Mucosa of descending colon (tissue), 3 donors: ENCODE measurements around the gene ORAI3. TPM values are rescaled to one million over a fixed set of nuclear protein-coding genes. Genes with fewer than 3 reads are reported as not detected.

Experiments used
- ATAC-seq: fragments of 200-7000 bp; cut with Tn5 transposase; one replicate; pipeline ENCODE4 v1.9.1; 2020; ENCODE audit warnings: mild to moderate bottlenecking, moderate library complexity
- DNase-seq, 3 donors: peaks; one replicate each; pipeline ENCODE4 v3.0.0-alpha.2; 2020
- H3K36me3 ChIP-seq: fragments of 200-600 bp; one replicate; pipeline ENCODE4 v1.8.0; 2021; ENCODE audit warnings: low read depth, mild to moderate bottlenecking
- H3K4me1 ChIP-seq: fragments of 200-600 bp; one replicate; pipeline ENCODE4 v1.8.0; 2021; ENCODE audit warnings: low read depth, mild to moderate bottlenecking
- H3K4me3 ChIP-seq: fragments of 200-600 bp; one replicate; pipeline ENCODE4 v1.8.0; 2021; ENCODE audit warnings: mild to moderate bottlenecking
- H3K9me3 ChIP-seq: fragments of 200-600 bp; one replicate; pipeline ENCODE4 v1.8.0; 2021; ENCODE audit warnings: mild to moderate bottlenecking
- intact Hi-C, 2 donors: fragments of 100-400 bp; cut with DNase I in 1 of 2; cut with micrococcal nuclease in 1 of 2; formaldehyde crosslinking; loops; one replicate each; pipeline versions ENCODE4 v1.11.0 to v1.11.1; 2022; cut with DNase I, micrococcal nuclease
- total RNA-seq, 3 donors: library from RNA; stranded (reverse); fragmentation: NEBNext Ultra II Directional in 2 of 3; extraction: Animal tissue kit (Norgen Biotek cat#: 25700) in 2 of 3; gene quantifications; one replicate each; pipeline versions ENCODE4 v1.2.1 to v1.2.4, GENCODE V29; 2021 to 2023
- TF ChIP-seq, protein P1 (sequence below): fragments of 200-600 bp; IDR thresholded peaks from one replicate; pipeline ENCODE4 v1.8.0; 2022; ENCODE audit warnings: antibody characterized with exemption, mild to moderate bottlenecking
- donor health status: DM: no; HTN: no; CAD: no; lungs with moderate emphysema.
- donor health status: DM: no; HTN: no; CAD: no.
- donor health status: DM: no; HTN: yes; CAD: no.

ORAI3 gene
- total RNA-seq, 3 donors from 2014 or later: 14.6 to 24.6 (median 15.4) TPM

DNA sequence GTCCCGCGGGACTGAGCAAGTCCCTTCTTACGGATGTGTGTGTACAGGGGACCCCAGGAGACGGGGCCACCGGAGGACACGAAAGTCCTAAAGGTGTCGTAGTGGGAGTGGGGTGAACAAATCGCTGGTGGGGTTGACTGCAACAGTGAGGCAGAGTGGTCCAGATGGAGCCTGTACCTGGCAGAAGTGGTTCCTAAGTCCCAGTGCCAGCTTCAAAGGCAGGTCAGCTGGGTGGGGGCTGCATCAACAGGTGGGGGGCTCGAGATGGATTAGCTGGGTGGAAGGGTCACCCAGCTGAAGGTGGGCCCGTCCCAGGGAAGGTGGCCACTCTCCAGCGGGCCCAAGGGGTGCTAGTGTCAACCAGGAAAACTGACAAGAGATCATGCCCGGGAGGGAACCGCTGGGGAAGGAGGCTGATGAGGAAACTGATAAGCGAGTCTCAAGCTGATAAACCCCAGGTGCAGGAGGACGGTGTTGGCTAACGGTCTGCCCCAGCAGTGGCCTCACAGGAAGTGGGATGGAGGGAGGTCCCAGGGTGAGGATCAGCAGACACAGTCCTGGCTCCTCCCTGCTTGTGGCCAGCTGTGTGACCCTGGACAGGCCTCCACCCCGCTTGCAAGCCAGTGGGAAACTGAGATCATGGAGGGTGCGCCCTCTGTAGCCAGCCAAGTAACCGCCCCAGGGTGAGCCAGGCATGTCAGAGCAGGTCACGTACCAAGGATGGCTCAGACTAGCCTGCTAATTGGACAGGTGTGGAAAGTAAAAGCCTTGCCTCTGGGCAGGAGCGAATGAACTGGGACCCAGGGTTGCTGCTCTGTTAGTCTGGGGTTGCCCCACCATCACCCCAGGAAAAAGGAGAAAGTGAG is 1.0 kb downstream of the ORAI3 start:
- Histone ChIP-seq H3K4me3 (peak overlapping the region; percentile 56), H3K36me3 (no peaks in the 10 kb centered on the region), H3K4me1 (peaks cover 19% of the 10 kb centered on the region), H3K9me3 (no peaks in the 10 kb centered on the region)
- DNase-seq: peak; percentile 80 to 91 (median 83)
- TF ChIP-seq, protein P1, sequence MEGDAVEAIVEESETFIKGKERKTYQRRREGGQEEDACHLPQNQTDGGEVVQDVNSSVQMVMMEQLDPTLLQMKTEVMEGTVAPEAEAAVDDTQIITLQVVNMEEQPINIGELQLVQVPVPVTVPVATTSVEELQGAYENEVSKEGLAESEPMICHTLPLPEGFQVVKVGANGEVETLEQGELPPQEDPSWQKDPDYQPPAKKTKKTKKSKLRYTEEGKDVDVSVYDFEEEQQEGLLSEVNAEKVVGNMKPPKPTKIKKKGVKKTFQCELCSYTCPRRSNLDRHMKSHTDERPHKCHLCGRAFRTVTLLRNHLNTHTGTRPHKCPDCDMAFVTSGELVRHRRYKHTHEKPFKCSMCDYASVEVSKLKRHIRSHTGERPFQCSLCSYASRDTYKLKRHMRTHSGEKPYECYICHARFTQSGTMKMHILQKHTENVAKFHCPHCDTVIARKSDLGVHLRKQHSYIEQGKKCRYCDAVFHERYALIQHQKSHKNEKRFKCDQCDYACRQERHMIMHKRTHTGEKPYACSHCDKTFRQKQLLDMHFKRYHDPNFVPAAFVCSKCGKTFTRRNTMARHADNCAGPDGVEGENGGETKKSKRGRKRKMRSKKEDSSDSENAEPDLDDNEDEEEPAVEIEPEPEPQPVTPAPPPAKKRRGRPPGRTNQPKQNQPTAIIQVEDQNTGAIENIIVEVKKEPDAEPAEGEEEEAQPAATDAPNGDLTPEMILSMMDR: no peak
- intact Hi-C loops: no loop called here
- peak; percentile 74 for ATAC-seq

DNA sequence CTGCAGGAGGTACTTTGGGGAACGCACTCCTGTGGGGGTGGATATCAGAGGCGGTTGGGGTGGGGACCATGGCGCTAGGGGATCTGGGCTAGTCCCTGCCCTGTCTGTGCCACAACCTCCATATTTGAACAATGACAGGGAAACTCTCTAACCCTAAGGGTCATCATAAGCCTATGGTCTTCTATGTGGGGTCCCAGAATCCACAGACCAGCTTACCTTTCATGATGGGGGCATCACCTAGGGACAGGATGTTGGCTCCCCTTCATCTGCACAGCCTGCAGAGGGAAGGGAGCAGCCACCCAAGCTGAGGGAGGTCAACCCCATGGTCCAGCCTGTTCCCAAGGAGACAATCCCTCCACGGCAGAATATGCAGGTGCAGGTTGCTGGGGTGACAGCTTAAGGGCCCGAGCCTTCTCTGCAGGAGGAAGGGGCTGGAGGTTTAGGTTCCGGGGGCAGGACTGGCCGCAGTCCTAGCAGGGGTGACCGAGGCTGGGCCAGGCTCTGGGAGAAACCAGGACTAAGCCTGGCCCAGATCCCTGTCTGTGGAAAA is 1.7 kb downstream of the ORAI3 start:
- TF ChIP-seq, protein P1: no peak
- DNase-seq: no peak
- intact Hi-C loops: no loop called here
- ATAC-seq: no peak
- Histone ChIP-seq H3K4me3 (no peak overlapping the region), H3K36me3 (no peaks in the 10 kb centered on the region), H3K9me3 (no peaks in the 10 kb centered on the region), H3K4me1 (peaks cover 19% of the 10 kb centered on the region)

DNA sequence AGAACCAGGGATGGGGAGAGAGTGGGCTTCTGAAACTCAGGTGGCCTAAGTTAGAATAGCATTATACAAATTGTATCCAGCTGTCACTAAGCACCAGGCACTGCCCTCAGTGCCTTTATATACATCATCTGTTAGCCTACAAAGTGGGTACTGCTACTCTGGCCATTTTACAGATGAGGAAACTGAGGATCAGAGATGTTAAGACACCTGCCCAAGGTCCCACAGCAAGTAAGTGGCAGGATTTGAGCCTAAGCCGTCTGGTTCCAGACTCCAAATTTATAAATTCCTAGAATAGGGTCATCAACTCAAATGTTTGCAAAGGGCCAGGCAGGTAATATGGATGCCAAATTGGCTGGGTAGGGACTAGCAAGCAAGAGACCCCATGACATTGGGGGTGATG is 2.3 kb downstream of the ORAI3 start:
- TF ChIP-seq, protein P1: no peak
- no peaks in the 10 kb centered on the region for H3K36me3 ChIP-seq
- no peak for ATAC-seq
- peaks cover 19% of the 10 kb centered on the region for H3K4me1 ChIP-seq
- no peaks in the 10 kb centered on the region for H3K9me3 ChIP-seq
- no peak for DNase-seq
- no peak overlapping the region for H3K4me3 ChIP-seq
- intact Hi-C loops: no loop called here

DNA sequence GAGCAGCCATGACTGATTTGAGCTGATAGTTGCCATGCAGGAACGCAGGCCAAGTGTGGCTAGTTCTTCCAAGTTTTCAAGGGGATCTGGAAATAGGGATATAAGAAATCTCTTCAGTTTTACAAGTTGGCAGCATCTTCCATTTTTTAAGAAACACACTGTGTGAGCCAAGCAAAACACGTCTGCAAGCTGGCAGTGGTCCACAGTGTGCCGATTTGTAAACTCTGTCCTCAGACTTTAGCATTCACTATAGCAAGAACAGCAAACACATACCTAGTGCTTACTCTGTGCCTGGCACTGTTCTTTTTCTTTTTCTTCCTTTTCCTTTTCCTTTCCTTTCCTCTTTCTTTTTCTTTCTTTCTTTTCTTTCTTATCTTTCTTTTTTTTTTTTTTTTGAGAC is 2.9 kb downstream of the ORAI3 start:
- Histone ChIP-seq H3K36me3 (no peaks in the 10 kb centered on the region), H3K9me3 (no peaks in the 10 kb centered on the region), H3K4me3 (no peak overlapping the region), H3K4me1 (peaks cover 19% of the 10 kb centered on the region)
- DNase-seq: peak in 1 of 3 donors; percentile 37
- ATAC-seq: no peak
- intact Hi-C loops: no loop called here
- TF ChIP-seq, protein P1: no peak

DNA sequence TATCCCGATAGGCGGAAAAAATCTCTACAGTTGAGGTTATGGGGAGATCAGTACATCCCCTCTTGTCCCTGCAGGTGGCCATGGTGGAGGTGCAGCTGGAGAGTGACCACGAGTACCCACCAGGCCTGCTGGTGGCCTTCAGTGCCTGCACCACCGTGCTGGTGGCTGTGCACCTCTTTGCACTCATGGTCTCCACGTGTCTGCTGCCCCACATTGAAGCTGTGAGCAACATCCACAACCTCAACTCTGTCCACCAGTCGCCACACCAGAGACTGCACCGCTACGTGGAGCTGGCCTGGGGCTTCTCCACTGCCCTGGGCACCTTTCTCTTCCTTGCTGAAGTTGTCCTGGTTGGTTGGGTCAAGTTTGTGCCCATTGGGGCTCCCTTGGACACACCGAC is 4.2 kb downstream of the ORAI3 start:
- DNase-seq (no peak), ATAC-seq (no peak)
- Histone ChIP-seq H3K4me1 (peaks cover 19% of the 10 kb centered on the region), H3K4me3 (no peak overlapping the region), H3K36me3 (no peaks in the 10 kb centered on the region), H3K9me3 (no peaks in the 10 kb centered on the region)
- intact Hi-C loops: no loop called here
- TF ChIP-seq, protein P1: no peak
